ENCODE results near the gene TECTB.

GRCh38 chr10:112330162-112330561 is 47.0 kb downstream of the TECTB start:
- TF ChIP-seq CTCF (IDR thresholded peaks at IDR 0.05): no peak
- TF ChIP-seq POLR2A (IDR thresholded peaks at IDR 0.05): no peak

All from body of pancreas (tissue), 4 donors.